OCI-LY3 (cell line): ENCODE data around the gene ZMYND12.

Experiments
- H2AFZ ChIP-seq: fragments of 200-600, 300-600 bp; shearing (Covaris generic); 2 replicates; pipeline ENCODE4 v1.6.0; 2014; ENCODE audit warnings: antibody characterized with exemption, low read depth, low read length
- H3K27ac ChIP-seq: fragments of 200-600, 300-600 bp; sonication (generic); 2 replicates; pipeline ENCODE4 v1.5.1; 2014; ENCODE audit warnings: mild to moderate bottlenecking, low read length, moderate library complexity, mixed read lengths
- H3K27me3 ChIP-seq: fragments of 200-600, 300-600 bp; sonication (generic); 2 replicates; pipeline ENCODE4 v1.6.1; 2014; ENCODE audit warnings: low read depth, low read length, mixed read lengths
- H3K36me3 ChIP-seq: fragments of 200-600, 300-600 bp; sonication (generic); replicated peaks from 2 replicates; pipeline ENCODE3; 2014; ENCODE audit warnings: low read depth, low read length, mixed read lengths
- H3K4me1 ChIP-seq: fragments of 300-600, 200-600 bp; sonication (generic); 2 replicates; pipeline ENCODE4 v1.6.1; 2014; ENCODE audit warnings: low read length, mixed read lengths
- H3K4me2 ChIP-seq: fragments of 200-600, 300-600 bp; sonication (generic); 2 replicates; pipeline ENCODE4 v1.6.1; 2014; ENCODE audit warnings: low read length, mixed read lengths
- H3K4me3 ChIP-seq: fragments of 300-600, 200-600 bp; sonication (generic); 2 replicates; pipeline ENCODE4 v1.5.1; 2014; ENCODE audit warnings: antibody characterized with exemption, mild to moderate bottlenecking, low read length, moderate library complexity
- H3K79me2 ChIP-seq: fragments of 300-600, 200-600 bp; shearing (Covaris generic); 2 replicates; pipeline ENCODE4 v1.6.1; 2014; ENCODE audit warnings: mild to moderate bottlenecking, low read length, mixed read lengths
- H3K9ac ChIP-seq: fragments of 300-600, 200-600 bp; shearing (Covaris generic); 2 replicates; pipeline ENCODE4 v1.6.0; 2014; ENCODE audit warnings: mild to moderate bottlenecking, low read length, moderate library complexity
- H3K9me3 ChIP-seq: fragments of 200-600, 300-600 bp; shearing (Covaris generic); 2 replicates; pipeline ENCODE4 v1.6.1; 2014; ENCODE audit warnings: low read length, mixed read lengths; ENCODE audit not compliant: insufficient read depth
- H4K20me1 ChIP-seq: fragments of 200-600, 300-600 bp; sonication (generic); 2 replicates; pipeline ENCODE4 v1.6.1; 2016; ENCODE audit warnings: low read length, mixed read lengths; ENCODE audit not compliant: insufficient read depth
- EZH2phosphoT487 ChIP-seq: fragments of 200-600 bp; shearing (Covaris generic); IDR thresholded peaks from 2 replicates; pipeline ENCODE4 v1.6.1; 2018; ENCODE audit warnings: antibody characterized with exemption, mixed run types, low read depth
- TF ChIP-seq, protein P1 (sequence below): fragments of 200-600, 300-600 bp; sonication (generic); IDR thresholded peaks from 2 replicates; pipeline ENCODE4 v1.5.1; 2014; ENCODE audit warnings: antibody characterized with exemption, low read length, low read depth

The ZMYND12 gene

DNA sequence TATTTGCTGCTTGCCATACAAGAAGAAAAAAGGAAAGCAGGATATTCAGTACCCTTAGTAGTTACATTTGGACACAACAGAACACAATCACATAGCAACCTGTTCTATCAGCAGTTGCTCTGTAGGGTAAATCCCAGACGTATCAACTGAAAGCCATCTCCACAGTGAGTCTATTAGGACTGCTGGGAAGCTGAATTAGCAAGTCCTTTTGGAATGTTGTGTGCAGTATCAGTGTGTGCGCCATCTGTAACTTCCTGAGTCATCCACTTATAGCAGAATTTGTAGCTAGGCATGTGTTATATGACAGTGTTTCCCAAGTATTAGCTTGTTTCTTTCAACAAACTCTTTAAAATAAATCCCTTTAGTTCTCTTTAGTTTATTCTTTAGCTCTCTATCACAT, 28.6 kb upstream of the ZMYND12 start:
- no peak overlapping the region for H3K4me2 ChIP-seq

DNA sequence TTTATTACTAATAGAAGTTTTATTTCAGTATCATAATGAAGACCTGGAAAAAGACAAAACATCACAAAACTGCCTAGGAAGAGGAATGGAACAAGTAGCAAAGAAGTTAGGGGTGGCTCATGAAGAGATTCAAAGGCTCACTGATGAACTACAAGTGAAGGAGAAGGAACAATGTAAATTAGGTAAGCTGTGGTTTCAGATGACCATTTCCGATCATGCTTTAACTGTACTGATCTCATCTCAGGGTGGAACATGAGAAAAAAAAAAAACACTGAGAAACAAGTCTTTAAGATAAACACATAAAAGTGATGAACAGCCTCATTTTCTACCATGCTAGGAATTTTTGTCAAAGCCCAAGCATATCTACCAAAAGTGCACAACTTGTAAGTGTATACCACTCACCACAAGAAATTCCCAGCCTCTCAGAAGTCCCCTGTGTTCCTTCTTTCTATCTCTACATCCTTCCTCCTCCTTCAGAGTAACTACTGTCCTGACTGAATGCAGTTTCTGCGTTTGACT, 26.9 kb upstream of the ZMYND12 start:
- H3K36me3 ChIP-seq = no peaks in the 10 kb centered on the region
- H3K4me2 ChIP-seq = no peak overlapping the region
- no peak overlapping the region for H3K27ac ChIP-seq
- peaks cover 6% of the 10 kb centered on the region for H3K4me1 ChIP-seq
- H3K4me3 ChIP-seq = no peak overlapping the region
- TF ChIP-seq, protein P1, sequence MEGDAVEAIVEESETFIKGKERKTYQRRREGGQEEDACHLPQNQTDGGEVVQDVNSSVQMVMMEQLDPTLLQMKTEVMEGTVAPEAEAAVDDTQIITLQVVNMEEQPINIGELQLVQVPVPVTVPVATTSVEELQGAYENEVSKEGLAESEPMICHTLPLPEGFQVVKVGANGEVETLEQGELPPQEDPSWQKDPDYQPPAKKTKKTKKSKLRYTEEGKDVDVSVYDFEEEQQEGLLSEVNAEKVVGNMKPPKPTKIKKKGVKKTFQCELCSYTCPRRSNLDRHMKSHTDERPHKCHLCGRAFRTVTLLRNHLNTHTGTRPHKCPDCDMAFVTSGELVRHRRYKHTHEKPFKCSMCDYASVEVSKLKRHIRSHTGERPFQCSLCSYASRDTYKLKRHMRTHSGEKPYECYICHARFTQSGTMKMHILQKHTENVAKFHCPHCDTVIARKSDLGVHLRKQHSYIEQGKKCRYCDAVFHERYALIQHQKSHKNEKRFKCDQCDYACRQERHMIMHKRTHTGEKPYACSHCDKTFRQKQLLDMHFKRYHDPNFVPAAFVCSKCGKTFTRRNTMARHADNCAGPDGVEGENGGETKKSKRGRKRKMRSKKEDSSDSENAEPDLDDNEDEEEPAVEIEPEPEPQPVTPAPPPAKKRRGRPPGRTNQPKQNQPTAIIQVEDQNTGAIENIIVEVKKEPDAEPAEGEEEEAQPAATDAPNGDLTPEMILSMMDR = no peak
- TF ChIP-seq EZH2phosphoT487 = no peak
- no peaks in the 10 kb centered on the region for H3K9me3 ChIP-seq
- no peaks in the 10 kb centered on the region for H3K27me3 ChIP-seq
- no peak overlapping the region for H3K9ac ChIP-seq
- H4K20me1 ChIP-seq = no peaks in the 10 kb centered on the region
- H2AFZ ChIP-seq = no peak overlapping the region
- no peaks in the 10 kb centered on the region for H3K79me2 ChIP-seq

More for the DNA sequence above, 28.6 kb upstream of the ZMYND12 start:
- no peak overlapping the region for H2AFZ ChIP-seq
- H3K27me3 ChIP-seq = no peaks in the 10 kb centered on the region
- no peaks in the 10 kb centered on the region for H3K9me3 ChIP-seq
- no peak overlapping the region for H3K9ac ChIP-seq
- H3K36me3 ChIP-seq = no peaks in the 10 kb centered on the region
- no peak overlapping the region for H3K4me3 ChIP-seq
- H3K27ac ChIP-seq = no peak overlapping the region
- TF ChIP-seq EZH2phosphoT487 = no peak
- TF ChIP-seq, protein P1 = no peak
- no peaks in the 10 kb centered on the region for H3K79me2 ChIP-seq
- no peaks in the 10 kb centered on the region for H4K20me1 ChIP-seq
- H3K4me1 ChIP-seq = peaks cover 6% of the 10 kb centered on the region

DNA sequence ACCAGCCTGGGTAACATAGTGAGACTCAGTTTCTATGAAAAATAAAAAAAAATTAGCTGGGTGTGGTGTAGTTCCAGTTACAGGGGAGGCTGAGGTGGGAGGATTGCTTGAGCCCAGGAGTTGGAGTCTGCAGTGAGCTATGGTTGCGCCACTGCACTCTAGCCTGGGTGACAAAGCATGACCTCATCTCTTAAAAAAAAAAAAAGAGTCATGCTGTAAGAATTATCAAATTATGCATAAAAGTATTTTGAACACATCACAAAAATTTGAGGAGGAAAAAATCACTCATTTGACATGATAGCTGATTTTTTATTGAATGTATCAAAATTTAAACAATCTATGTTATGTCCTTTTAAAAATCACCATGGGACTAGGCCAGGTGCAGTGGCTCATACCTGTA, 25.1 kb upstream of the ZMYND12 start:
- H3K4me1 ChIP-seq = peaks cover 6% of the 10 kb centered on the region
- no peaks in the 10 kb centered on the region for H3K9me3 ChIP-seq
- H2AFZ ChIP-seq = no peak overlapping the region
- TF ChIP-seq, protein P1 = no peak
- no peak for TF ChIP-seq EZH2phosphoT487
- no peak overlapping the region for H3K4me3 ChIP-seq
- no peaks in the 10 kb centered on the region for H3K79me2 ChIP-seq
- no peaks in the 10 kb centered on the region for H3K27me3 ChIP-seq
- H4K20me1 ChIP-seq = no peaks in the 10 kb centered on the region
- no peak overlapping the region for H3K9ac ChIP-seq
- H3K4me2 ChIP-seq = no peak overlapping the region
- no peaks in the 10 kb centered on the region for H3K36me3 ChIP-seq
- no peak overlapping the region for H3K27ac ChIP-seq

DNA sequence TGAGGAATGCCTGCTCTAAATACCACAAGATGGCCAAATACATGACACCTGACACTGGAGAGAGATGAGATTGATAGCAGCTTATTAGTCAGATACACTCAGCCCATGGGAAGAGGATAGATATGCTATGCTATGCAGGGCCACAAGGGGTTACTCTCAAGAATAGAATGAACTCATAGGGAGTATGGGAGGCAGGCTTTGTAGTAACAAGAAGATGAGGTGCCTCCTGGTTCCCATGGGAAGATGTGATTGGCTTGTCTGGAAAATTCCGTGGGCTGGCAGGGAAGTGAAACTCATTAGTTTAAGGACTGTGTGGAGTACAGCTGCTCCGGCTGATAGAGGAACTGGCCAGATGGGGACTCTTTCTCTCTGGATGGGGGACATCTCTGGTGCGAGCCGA, 23.8 kb upstream of the ZMYND12 start:
- Histone ChIP-seq H3K79me2 (no peaks in the 10 kb centered on the region), H4K20me1 (no peaks in the 10 kb centered on the region), H3K27ac (no peak overlapping the region), H3K4me3 (no peak overlapping the region), H3K9me3 (no peaks in the 10 kb centered on the region), H3K9ac (no peak overlapping the region), H3K36me3 (no peaks in the 10 kb centered on the region), H3K4me2 (no peak overlapping the region), H3K27me3 (no peaks in the 10 kb centered on the region), H2AFZ (no peak overlapping the region), H3K4me1 (peaks cover 6% of the 10 kb centered on the region)
- TF ChIP-seq EZH2phosphoT487 = no peak
- TF ChIP-seq, protein P1 = no peak; the same call in 1 of the 2 replicates
